GM21526 (cell line): ENCODE data around the gene TMEM150B.

Source experiments
- ATAC-seq: cut with Tn5 transposase; IDR thresholded peaks from one replicate; pipeline ENCODE4 v1.9.1; 2021; ENCODE audit warnings: moderate library complexity; ENCODE audit not compliant: unreplicated experiment, low FRiP score

The TMEM150B gene

DNA sequence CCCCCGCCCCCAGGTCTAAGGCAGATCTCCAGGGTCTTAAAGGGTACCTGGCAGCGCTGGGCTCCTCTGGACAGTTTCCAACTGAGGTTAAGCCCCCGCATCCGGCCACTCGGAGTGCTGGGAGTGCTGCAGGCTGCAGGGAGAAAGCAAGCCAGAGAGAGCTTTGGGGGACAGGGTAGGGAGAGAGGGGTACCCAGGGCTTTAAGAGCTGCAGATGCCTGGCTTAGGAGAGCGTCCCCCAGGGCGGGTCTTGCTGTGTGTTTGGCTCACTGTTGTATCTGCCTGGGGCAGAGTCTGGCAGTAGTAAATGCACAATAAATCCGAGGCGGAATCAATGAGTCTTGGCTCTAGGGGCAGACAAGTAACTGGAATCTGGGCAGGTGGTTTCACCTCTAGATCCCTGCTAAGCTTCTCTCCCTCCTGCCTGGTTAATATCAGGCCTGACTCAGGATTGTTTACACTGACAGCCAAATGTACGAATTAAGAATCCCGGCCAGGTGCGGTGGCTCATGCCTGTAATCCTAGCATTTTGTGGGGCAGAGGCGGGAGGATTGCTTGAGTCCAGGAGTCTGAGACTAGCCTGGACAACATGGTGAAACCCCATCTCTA is 30.2 kb upstream of the TMEM150B start:
- ATAC-seq: no peak

DNA sequence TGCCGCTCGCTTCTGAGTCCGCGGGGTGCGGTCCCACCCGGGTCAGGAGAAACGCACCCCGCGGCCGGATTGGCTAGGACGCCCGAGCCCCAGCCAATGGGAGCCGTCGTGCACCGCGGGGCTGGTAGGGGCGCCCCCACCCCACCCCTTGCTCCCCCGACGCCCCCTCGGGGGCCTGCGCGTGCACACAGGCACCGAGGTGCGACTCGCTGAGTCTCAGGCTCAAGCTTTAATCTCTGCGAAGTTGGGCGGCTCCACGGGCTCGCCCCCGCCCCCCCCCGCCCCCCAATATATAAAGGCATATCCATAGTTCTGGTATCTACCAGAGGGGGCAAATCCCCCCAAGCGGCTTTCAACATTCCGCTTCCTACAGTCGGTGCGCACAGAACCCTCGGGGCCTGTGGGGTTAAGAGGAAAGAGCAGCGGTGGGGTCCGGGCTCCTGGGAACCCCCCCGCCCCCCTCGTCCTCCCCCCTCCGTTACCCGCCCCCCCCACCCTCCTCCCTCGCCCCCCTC is 29.6 kb upstream of the TMEM150B start, which contains the start of gene COX6B2:
COX6B2 (minus strand) TSS at position 22 of the 515 bp plus-strand sequence. CDS start 198 bp downstream, outside the sequence.
- no peak for ATAC-seq

DNA sequence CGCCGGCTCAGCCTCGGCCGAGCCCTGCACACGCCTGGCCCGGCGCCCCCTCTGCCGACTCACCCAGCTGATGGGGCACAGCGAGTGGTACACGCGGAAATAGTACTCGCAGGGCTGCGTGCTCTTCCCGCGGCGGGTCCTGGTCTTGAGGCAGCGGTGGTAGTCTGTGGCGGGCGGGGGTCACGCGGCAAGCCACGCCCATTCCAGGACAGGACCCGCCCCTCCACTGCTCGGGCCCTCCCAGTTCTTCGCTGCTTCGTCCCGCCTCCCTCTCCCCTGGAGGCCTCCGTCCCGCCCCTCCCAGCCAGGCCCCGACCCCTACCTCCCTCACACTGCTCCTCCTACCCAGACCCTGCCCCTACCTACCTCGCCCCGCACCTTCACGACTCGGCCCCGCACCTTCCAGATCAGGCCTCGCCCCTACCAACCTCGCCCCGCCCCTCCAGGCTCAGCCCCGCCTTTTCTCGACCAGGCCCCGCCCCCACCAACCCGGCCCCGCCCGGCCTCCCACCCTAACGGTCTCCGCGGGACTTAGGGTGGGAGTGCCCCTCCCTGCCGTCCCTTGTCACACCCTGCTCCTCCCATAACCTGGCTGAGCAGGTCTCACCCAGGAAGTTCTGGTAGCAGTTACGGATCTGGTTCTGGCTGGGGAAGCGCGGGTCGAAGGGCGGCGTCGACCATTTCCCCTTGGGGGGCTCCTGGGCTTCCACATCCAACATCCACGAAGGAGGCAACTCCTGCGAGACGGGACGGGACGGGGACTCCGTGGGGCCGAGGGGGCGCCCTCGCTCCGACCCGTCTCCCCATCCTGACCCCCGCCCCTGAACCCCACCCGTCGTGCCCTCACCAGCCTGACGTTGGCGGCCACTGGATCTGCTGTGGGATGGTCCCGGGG is 28.9 kb upstream of the TMEM150B start:
- no peak for ATAC-seq

DNA sequence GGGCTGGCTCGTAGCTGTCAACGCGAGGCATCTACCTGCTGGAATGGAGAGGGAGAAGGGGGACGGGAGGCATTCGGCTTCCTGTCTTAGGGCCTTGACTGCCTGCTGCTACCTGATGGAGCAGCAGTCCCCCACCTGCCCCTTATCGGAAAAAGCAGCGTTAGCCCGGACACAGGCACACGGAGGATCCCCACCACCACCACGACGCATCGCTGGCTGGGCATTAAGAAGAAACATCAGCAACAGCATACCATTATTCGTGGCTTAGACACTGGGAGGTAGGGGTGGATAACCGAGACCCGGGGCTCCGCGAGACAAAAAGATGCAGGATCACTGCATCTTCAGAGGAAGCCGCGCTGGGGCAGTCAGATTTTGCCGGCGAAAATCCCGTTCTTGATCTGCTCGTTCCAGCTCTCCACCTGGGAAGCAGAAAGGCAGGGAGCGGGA is 28.2 kb upstream of the TMEM150B start:
- no peak for ATAC-seq

DNA sequence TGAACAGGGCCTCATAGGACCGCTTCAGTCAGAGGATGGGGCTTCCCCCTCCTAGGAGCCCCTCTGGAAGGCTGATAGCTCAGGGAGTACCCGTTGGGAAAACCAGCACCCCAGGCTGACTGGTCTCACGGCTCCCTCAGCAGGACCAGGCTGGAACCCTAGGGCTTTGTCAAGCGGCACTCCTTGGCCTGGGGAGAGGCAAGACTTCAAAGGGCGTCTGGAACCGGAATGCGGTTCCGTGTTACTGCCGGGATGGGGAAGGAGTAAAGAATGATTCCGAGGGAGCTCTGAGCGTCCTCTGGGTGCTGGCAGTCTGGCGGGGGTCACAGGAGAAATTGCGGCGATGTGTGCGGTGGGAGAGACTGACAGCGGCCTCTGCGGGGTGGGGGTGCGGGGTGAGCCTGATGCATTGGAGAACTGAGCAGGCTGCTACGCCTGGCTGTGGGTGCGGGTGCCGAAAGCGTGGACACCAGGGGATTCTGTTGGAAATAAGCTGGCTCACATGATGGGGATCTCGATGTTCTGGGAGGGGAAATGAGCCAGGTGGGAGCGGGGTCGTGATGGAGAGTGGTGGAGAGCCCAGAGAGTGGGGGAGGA is 27.5 kb upstream of the TMEM150B start:
- no peak for ATAC-seq

DNA sequence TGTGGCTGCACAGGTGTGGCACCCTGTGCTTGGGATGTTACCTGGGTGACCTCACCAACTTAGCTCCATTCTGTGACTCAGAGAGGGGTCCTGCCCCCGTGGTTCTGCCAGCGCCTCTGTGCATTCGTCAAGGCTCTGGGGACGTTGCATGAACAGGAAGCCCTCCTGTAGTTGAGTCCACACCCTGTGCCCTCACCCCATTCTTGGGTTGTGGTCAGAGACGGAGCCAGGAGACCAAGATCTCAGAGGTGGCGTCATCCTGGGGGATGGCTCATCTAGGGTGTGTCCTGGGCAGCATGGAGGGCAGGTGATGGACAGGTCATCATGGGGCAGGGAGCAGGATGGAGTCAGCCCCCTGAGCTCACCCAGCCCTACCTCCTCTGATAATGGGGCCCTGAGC is 26.9 kb upstream of the TMEM150B start:
- no peak for ATAC-seq

DNA sequence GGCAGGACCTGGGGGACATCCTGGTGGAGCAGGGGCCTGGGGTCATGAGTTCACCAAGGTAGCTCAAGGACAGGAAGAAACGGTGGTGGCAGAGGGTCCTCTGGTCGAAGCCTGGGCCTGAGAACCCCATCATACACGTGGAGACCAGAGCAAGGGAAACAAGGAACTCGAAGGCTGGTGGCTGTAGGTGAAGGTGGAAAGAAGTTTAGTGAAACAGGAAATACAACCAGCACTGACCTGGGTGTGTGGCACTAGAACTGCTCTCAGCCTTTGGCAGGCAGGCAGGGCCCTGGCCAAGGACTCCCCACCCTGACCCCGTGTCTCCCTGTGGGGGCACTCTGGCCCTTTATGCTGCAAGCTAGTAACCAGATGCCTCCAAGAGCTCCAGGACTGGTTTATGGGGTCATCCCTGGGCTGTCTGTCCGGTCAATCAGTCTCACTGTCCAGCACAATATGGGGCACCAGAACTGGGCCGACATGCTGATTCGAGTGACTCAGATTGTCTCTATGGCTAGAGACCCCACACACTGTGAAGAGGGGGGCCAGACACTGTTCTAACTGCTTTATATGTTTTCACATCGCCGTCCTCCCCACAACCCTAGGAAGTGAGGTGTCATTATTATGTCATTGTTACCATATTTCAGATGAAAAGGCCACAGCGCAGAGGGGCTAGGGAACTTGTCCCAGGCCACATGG is 25.6 kb upstream of the TMEM150B start:
- no peak for ATAC-seq

DNA sequence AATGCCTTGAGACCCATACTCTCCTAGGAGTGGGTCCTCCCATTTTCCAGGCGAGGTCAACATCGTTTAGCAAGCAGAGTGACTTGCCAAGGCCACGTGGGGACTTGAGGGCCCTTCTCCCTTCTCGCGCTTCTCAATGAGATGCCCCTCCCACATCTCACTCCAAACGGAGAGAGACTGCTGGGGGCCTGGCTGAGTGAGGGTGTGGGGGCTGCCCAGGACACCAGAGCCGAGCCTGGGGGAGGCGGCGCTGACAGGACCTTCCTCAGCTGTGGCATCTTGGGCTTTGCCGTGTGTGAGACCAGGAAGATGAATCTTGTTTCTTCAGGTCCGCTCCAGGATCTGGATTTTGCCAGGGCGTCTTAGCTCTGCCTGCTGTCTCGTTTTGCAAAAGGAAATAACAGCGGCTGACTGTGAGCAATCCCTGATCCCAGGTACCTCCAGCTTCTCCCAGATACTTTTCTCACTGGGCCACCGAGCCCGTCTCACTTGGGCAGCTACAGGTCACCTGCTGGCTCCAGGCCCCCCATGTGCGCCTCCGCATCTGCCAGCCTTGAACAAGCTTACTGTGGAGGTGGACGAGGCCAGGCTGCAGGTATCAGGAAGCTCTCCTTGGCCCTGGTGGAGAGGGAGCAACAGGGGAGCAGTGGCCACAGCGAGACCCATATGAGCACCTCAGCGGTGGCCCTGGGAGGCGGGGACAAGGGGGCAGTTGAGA is 23.3 kb upstream of the TMEM150B start:
- no peak for ATAC-seq

DNA sequence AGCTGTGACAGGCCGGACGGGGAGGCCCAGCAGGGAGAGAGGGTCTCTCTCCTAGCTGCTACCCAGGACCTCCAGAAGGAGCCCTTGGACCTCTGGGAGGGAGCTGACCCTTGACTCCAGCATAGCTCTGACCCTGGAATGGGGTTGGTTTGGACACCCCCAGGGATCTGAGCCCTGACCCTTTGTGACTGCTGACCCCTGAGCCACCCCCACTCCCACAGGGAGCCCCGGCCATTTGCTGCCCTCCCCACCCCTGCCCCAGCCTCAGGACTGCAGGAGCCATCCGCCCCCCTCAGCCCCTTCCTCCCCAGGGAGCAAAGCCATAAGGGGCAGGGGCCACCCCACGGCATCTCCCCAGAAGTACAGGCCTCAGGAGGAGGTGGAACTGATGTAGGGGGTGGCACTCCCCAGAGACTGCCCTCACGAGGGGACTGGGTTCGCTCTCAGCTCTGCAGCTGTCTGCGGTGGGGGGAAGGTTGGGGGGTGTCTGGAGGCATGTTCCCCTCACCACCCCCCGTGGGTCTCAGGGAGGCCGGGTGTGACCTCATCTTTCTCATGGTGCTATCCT is 22.4 kb upstream of the TMEM150B start:
- no peak for ATAC-seq

DNA sequence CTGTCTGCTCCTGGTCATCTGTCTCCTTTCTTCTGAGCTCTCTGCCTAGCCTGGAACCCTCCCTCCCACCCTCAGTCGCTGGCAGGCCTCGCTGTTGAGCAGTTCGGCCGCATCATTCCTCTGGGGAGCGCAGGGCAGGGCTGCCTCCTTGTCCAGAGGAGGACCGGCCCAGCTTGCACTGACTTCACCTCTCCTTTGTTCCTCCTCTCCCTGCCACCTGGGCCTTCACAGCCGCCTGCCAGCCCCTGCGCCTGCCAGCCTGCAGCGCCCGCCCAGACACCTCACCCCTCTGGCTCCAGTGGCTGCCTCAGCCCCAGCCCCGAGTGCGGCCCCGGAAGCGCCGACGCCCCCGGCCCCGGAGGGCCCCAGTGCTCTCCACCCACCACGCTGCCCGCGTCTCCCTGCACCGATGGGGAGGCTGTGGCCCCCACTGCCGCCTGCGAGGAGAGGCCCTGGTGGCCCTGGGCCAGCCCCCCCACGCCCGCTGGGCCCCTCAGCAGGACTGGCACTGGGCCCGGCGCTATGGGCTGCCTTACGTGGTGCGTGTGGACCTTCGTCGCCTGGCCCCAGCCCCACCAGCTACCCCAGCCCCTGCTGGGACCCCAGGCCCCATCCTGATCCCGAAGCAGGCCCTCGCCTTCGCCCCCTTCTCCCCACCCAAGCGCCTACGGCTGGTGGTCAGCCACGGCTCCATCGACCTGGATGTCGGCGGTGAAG is 21.7 kb upstream of the TMEM150B start:
- no peak for ATAC-seq

DNA sequence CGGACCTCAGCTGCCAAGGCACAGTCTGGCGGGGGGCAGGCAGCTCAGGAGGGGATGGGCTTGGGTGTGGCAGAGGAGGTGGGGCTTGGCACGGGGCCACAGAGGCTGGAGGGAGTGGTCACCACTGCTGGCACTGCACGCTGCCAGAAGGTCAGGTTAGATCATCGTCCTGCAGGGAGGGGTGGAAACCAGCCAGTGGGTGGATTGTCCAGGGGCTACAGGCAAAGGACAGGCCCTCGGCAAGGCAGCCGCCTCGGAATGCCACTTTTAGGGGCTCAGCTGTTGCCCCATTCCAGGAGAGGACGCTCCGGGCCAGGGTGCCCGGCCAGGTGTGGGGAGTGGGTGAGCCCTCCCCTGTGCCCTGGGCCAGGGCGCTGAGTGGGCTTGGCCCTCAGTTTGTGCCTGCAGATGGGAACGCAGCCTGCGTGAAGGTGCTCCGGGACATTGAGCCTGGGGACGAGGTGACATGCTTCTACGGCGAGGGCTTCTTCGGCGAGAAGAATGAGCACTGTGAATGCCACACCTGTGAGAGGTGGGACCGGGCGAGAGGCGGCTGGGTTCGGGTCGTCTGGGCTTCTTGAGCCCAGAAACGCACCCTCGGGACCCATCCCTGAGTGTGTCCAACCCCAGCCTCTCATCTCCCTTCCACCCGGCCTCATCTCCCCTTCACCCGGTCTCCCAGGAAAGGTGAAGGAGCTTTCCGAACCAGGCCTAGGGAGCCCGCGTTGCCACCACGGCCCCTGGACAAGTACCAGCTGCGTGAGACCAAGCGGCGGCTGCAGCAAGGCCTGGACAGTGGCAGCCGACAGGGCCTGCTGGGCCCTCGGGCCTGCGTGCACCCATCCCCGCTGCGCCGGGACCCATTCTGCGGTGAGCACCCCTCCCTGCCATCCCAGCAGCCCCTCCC is 20.9 kb upstream of the TMEM150B start:
- ATAC-seq: no peak

DNA sequence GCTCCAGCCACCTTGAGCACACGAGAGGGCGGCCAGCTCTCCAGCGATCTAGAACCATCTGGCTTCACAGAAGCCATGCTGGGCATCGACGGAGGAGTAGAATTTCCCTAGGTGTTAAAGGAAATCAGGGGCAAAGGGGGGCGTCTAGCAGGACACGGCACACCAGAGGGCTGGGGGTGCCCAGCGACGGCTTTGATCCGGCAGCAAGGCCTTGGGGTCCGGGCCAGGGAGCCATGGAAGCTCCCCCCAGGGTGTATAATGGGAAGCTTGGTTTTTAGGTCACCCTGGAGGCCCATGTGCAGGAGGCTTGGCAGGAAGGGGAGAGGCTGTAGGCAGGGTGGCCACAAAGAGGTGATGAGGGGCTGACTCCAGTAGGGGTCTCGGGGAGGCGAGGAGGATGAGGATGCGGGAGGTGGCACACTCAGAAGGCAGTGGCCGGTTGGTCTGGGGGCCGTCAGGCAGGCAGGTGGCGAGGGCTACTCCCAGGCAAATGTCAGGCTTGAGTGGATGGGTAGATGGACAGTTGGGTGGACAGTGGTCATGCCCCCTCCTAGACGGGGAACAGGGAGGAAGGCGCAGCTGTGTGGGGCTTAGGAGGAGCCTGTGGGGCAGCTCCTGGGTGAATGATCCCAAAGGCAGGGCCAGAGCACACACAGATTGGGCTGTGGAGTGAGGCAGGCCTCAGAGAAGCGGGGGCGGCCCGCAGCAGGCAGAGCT is 20.1 kb upstream of the TMEM150B start:
- no peak for ATAC-seq

DNA sequence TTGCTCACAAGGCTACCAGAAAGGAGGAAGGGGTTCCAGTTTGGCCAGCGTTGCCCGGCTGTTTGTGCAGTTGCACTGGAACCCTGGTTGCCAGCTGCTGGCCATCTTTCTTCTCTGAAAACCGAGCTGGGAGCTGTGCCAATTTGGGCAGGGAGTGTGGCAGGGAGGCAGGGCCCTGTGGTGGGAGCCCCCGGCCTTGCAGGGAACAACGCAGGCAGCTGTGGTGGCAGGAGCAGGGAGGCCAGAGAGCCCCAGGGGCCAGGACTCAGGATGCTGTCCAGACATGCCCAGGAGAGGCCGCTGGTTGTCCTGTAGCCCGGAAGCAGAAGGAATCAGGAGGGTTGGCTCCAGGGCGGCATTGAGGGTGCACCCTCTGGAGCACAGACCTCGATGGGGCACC is 19.3 kb upstream of the TMEM150B start:
- no peak for ATAC-seq

DNA sequence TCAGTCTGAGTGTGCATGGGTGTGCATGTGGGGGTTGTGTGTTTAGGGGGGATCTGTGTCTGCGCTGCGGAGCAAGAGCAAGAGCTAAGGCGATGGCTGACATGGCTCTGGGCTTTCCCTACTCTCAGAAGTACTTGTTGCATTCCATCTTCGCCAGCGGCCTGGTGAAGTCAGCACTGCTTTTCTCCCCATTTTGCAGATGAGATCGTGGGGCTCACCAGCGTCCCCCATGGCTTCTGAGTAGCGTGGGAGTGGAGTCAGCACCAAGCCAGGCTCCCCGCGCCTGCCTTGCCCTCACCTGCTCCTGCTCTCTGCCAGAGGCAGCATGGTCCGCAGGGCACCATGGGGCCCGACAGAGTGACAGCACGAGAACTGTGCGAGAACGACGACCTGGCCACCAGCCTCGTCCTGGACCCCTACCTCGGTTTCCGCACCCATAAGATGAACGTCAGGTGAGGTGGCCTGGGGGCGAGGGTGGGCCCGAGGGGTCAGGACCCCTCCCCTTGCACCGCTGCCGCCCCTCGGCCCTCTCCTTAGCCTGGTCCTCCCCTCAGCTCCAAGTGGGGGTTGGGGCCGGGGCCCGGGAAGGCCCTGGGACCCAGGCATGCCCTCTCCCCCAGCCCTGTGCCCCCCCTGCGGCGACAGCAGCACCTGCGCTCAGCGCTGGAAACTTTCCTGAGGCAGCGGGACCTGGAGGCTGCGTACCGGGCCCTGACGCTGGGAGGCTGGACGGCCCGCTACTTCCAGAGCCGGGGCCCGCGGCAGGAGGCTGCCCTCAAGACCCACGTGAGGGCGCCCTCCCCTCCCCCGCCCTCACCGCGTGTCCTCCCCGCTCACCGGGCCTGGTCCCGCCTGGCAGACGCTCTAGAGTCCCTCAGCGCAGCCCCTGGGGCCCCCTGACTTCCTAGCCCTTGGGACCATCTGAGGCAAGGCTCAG is 16.7 kb upstream of the TMEM150B start:
- no peak for ATAC-seq

DNA sequence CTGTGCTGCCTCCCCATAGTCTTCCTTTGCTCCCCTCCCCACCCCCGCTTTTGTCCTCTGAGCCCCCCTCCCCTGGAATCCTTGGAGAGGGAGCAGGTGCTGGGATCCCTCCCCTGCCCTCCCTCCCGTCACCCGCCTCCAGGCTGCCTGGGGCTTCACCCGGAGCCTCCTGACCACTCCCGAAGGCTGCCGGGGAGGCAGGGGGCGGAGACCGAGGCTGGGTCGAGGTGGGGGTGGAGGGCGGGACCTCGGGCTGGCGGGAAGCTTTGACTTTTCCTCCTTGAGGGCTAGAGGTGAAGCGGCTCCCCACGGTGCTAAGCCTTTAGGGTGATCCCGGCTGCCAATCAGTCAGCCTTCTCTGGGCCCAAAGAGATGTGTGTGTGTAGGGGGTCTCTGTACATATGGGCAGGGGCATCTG is 16.0 kb upstream of the TMEM150B start:
- ATAC-seq: no peak

DNA sequence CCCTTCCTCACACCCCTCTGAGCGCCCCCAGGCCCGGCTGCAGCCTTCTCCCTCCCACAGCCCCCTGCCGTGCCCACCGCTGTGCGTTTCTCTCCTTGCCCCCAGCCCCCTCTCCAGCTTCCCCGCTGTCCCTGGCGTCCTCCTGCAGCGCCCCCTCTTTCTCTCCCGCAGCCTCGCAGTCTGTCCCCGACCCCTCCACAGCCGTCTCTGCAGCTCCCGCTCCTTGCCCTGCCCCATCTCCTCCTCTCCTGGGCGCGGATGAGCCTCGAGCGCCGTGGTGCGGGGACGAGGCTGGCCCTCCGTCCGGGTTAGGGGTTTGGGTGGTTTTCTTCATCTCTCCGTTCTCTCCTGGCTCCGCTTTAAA is 15.6 kb upstream of the TMEM150B start:
- no peak for ATAC-seq
